T-helper 22 cell (primary cell): ENCODE data around the gene STAMBPL1.

Source experiments
- DNase-seq: peaks from one replicate; pipeline ENCODE4 v3.0.0-alpha.2; 2020; ENCODE audit warnings: low read depth

The STAMBPL1 gene

DNA sequence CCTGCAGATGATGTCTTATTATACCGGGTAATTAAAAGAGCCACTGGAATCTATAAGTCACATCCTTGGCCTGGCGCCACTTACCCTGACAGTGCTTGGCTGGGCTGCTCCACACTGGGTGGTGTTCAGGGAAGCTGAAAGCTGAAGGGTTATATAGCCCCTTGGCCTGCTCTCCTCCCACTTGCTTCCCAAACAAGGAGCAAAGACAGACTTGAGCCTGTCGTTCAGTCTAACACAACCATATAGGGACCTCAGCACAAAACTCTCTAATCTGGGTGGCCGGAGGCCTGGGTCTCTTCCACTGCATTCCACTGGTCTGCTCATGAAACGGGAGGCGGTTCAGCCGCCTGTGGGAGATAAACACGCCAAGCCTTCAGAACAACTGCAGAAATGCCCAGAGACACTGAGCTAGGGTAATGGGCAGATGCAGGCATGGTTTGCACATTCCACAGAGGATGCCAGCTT is 72.6 kb downstream of the STAMBPL1 start, which contains the start of gene ACTA2:
Gene ACTA2 (minus strand): TSS at position 127 of the 465 bp plus-strand sequence. CDS start 3,843 bp downstream, outside the sequence.
- DNase-seq, result no peak

DNA sequence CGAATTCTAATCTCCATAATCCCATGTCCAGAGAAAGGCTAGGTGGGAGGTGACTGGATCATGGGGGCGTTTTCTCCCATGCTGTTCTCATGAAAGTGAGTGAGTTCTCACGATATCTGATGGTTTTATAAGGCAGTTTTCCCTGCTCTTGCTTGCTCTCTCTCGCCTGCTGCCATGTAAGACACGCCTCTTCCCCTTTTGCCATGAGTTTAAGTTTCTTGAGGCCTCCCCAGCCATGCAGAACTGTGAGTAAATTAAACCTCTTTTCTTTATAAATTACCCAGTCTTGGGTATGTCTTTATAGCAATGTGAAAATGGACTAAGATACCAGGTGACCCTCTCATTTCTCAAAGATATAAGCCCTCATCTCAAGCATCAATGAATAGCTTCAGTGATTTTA is 73.6 kb downstream of the STAMBPL1 start:
- no peak for DNase-seq

DNA sequence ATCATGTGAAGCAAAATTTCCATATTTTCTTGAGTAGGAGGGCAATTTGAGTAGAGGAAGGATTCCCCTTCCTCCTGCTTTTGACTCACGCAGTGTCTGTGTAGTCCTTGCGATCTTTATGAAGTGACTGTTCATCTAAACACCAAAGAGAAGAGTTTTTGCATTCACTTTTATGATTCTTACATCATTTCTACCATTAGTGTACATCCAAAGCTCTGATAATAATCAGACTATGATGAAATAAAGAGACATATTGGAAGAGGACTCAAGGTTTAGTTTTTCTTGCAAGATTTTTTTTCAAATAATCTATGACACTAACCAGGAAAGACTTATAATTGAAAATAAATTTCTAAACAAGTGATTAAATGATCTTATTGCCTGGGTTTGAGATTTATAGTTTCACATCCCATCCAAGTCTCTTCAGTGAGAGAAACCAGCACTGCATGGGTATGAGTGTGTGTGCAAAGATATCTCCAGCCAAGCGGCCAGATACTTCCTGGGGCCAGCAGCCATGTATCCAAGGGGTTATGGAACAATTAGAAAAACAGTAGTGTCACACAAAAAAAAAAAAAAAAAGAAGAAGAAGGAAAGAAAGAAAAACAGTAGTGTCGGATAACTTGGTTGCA is 74.5 kb downstream of the STAMBPL1 start:
- no peak for DNase-seq

DNA sequence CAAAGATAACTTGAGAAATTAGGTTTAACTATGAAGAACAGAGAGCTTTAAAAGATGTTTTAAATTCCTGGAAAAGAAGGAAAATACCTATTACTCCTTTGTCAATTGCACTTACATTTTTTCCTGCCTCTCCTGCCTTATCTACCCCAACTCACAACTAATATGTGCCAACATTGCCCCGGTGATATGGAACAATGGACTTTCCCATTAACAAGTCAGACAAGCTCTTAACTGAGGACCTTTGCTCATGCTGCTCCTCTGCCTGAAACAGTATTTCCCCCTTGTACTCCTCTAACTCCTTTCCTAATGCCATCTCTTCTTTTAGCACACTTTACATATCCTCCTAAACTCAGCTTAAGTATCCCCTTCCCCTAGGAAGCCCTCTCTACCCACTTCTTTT is 77.3 kb downstream of the STAMBPL1 start:
- DNase-seq, result no peak

DNA sequence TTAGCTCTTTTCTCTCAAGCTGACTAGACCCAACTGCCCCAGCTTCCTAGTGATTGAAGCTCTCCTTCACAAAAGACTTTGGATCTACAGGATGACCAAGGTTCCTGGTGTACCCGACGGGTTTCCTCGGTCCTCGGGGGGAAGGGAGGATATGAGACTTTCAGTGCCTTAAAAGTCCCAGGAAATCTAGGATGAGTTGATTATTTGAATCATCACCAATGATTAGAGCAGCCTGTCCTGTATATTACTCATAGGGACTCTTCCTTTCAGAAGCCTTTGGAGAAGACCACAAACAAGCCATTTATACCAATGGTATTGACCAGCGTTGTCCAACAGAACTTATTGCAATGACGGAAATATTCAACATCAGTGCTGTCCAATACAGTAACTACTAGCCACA is 78.7 kb downstream of the STAMBPL1 start:
- DNase-seq, result no peak

DNA sequence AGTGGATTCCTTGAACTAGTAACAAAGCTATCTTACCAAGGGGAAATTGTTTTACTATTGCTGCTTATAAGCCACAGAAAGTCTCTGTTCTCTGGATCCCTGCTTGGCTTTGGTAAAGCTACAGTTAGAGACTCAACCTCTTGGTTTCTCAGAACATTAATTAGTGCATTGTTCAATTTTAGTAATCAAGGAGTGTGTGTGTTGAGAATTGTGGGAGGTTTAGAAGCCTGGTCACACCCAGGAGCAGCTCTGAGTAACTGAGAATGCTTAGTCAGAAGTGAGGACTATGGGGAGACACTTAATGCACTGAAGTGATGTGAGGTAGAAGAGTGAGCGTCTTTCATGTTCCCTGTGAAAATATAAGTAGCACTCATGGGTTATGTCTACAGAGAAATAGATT is 80.8 kb downstream of the STAMBPL1 start:
- DNase-seq, result no peak

DNA sequence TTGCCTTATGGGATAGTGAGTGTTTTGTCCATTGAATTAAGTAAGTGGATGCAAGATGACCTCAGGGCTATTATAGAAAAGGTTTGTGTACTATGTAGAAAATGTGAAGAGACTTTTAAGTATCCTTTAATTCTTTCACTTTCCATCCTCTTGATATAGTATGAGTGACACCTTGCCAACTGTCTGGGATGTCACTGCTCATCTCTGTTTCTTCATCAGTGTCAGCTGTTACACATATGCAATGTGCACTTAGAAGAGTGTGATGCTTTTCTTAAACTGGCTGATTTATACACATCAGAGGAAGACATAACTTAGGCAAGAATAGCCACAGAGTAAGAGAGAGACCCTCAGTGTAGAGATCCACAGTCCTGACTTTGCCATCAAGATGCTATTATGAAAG is 81.2 kb downstream of the STAMBPL1 start:
- no peak for DNase-seq

DNA sequence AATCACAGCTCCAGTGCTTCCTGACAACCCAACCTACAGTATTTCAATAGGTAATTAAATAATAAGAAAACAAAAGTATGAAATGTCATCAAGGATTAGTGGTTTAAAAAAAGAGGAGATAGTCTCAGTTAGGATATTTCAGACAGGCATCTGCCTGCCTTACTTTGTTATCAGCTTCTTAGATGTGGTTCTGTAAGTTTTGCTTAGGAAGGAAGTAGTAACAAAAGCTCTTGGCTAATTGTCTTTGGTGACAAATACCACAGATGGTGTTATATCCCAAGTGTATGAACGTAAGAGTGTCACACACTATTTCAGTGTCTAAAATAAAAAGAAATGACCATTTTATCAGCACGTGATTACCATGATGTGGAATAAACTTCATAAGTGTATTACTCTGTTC is 82.3 kb downstream of the STAMBPL1 start:
- no peak for DNase-seq

DNA sequence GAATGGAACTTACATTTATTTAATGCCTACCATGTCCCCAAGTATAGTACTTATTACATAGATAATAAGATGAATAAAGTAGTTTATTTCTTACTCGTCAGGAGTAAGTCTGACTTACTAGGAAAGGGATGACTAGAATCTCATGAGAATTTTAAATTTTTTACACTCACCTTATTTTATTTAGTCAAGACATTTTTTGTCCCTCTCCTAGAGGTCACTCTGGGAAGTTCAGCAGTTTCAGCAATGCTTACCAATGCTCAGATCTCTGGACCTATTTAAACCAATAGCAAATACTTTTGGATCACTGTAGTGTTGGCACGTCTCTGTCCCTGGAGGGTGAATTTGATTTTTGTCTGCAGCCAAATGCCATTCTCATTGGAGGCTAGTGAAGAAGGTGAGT is 83.3 kb downstream of the STAMBPL1 start:
- no peak for DNase-seq

DNA sequence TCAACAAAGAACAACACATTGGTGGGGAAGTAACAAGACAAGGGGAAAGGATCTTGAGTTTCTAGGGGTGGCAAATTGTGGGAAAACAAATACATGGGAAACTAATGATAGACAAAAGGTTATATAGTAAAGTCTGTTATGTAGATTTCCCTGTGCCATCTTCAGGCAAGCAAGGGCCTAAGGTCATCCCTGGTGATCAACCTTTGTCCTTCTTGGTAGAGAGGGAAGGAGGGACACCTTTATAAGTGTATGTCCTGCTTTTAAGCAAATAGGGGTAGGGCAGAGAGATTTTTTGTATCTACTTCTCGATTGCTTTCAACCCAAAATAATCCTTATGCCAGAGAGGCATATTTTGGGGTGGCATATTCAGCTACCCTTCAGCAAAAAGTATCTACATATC is 84.3 kb downstream of the STAMBPL1 start:
- no peak for DNase-seq

DNA sequence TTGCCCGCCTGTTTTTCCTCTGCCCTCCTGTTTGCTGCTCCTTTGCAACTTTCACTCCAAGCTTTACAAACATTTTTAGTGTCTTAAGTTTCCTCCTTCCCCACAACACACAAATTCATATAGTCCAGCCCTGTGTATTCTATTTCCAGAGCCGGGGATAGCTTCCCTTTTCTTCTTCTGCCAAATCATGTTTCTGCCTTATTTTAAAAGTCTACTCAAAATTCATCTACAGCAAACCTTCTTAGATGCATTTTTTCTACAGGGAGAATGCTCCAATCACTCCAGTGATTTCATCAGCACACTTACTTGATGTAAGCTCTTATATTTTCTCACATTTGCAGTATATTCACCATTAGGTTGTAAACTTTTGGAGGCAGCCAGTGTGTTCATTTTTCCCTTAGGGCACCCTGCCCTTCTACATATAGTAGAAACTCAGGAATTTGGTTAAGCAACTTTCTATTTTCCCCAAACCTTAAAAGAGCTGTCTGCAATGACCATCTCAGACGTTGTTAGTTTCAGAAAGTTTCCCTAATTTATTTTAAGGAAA is 84.9 kb downstream of the STAMBPL1 start:
- DNase-seq, result no peak

DNA sequence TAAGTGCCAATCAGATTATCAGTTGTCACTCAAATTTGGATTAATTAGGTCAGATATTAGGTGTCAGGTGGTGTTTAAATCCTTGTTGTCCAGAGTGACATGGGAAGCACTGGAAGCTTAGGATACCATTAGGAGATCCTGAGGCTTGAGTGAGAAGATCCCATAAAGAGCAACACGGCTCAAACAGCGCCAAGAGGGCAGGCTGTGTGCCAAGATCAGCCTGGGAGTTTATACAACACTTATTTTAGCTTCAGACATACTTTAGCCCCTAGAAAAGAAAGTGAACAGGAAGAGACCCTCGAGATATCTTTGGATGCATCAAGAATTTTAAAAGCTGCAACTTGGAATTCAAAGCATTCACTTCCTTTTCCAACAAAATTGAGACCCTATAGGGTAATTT is 86.8 kb downstream of the STAMBPL1 start:
- no peak for DNase-seq

DNA sequence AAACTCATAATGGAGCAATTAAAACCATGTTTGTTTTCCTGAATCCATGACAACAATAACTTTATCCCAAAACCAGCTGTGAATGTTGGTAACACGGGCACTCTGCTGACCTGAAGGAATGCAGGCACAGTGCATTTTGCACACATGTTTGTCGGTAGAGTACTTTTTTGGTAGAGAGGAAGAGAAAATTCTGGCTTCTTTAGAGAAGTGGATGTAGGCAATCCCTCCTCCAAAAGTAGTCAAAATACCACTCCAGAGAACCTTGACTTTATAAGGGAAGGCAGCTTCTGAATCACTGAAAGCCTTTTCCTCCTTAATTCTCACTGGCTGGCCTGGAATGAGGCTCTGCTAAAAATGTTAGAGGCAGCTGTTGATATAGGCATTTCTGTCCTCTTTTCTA is 88.3 kb downstream of the STAMBPL1 start:
- no peak for DNase-seq

DNA sequence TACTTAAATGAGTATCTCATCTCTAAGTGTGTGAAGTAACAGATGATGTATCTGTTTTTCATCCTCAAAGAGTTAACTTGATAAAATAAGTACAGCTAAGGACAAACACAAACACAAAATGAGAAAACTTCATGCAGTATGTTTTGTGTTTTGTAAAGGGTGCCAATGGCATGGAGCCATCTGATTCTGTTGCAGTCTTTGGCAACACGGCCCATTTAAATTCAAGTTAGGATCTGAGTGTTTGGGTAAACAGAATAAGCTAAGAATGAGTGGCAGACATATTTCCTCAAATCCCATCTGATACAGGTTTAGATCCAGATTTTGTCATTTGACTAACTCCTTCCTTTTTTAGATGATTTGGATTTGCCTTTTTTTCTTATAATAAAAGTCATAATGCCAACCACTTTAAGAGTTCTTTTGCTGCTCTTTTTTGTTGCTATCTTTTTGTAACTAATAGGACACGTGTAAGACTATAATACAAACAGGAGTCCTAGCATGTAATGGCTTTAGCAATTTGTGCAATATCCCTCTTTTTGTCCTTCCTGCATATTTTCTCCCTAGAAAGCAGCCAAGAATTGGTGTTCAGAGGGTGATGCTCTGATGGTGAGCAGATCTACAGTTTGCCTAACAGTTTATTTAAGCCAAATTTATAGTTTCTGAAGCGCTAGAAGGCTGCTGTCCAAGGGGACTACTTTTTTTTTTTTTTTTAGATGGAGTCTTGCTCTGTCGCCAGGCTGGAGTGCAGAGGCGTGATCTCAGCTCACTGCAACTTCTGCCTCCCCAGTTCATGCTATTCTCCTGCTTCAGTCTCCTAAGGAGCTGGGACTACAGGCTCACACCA is 91.4 kb downstream of the STAMBPL1 start:
- DNase-seq, result no peak
